Activated T-cell treated with anti-CD3 and anti-CD28 coated beads, Interleukin-2, amount 50 U/mL, for 72 hours (primary cell): ENCODE data around the gene SMIM17. TPM values are rescaled to one million over a fixed set of nuclear protein-coding genes. Genes with fewer than 3 reads are reported as not detected.

Experiments
- ATAC-seq, 2 donors: fragments of 150-1000 bp; cut with Tn5 transposase; replicated peaks in 1 of 2; 2 replicates each; pipeline ENCODE4 v1.10.0; 2021; ENCODE audit warnings: moderate library complexity in 2 of 2, mild to moderate bottlenecking in 1 of 2
- DNase-seq, 2 donors: peaks; one replicate each; pipeline ENCODE4 v3.0.0; 2021 to 2022; ENCODE audit warnings: mixed read lengths in 1 of 2
- H3K27ac Mint-ChIP-seq: one replicate; pipeline ENCODE4 v1.8.0; 2022; ENCODE audit warnings: mild to moderate bottlenecking, moderate library complexity, mixed read lengths
- H3K27me3 Mint-ChIP-seq: one replicate; pipeline ENCODE4 v1.8.0; 2022; ENCODE audit warnings: low read depth, mixed read lengths
- H3K36me3 Mint-ChIP-seq, 2 donors: one replicate each; pipeline ENCODE4 v1.8.0; 2022; ENCODE audit warnings: mixed read lengths in 2 of 2, mild to moderate bottlenecking in 1 of 2; ENCODE audit not compliant: insufficient read depth in 2 of 2
- H3K4me1 Mint-ChIP-seq: one replicate; pipeline ENCODE4 v1.8.0; 2022; ENCODE audit warnings: low read depth, mixed read lengths
- H3K4me3 Mint-ChIP-seq, 2 donors: one replicate each; pipeline ENCODE4 v1.8.0; 2022; ENCODE audit warnings: mild to moderate bottlenecking in 2 of 2, mixed read lengths in 2 of 2, moderate library complexity in 2 of 2
- H3K9me3 Mint-ChIP-seq, 2 donors: one replicate each; pipeline ENCODE4 v1.8.0; 2022; ENCODE audit warnings: mixed read lengths in 2 of 2
- total RNA-seq, 2 donors: library from RNA; stranded (reverse); gene quantifications; one replicate each; pipeline ENCODE4 v1.2.3, GENCODE V29; 2022

Gene SMIM17
- total RNA-seq, 2 donors from 2014 or later: 0.35 to 0.36 TPM

- H3K27ac Mint-ChIP-seq: no peak overlapping the region
- H3K4me3 Mint-ChIP-seq: no peak overlapping the region
- H3K27me3 Mint-ChIP-seq: no peaks in the 10 kb centered on the region
- H3K4me1 Mint-ChIP-seq: no peaks in the 10 kb centered on the region
- peaks cover 8 to 19% of the 10 kb centered on the region in 2 donors for H3K9me3 Mint-ChIP-seq
- no peak for DNase-seq
- ATAC-seq: no peak
- H3K36me3 Mint-ChIP-seq: peaks cover 5 to 21% of the 10 kb centered on the region in 2 donors
These were observed 56.6 kb downstream of the SMIM17 start for GRCh38 chr19:56699552-56699951.

- H3K27me3 Mint-ChIP-seq: no peaks in the 10 kb centered on the region
- no peak overlapping the region for H3K4me3 Mint-ChIP-seq
- no peak overlapping the region for H3K27ac Mint-ChIP-seq
- DNase-seq (no peak), ATAC-seq (no peak)
- no peaks in the 10 kb centered on the region for H3K4me1 Mint-ChIP-seq
- H3K9me3 Mint-ChIP-seq: peaks cover 17 to 26% of the 10 kb centered on the region in 2 donors
- H3K36me3 Mint-ChIP-seq: peaks cover 5 to 21% of the 10 kb centered on the region in 2 donors
These were observed 58.9 kb downstream of the SMIM17 start for GRCh38 chr19:56701895-56702294.

- Mint-ChIP-seq H3K27me3 (no peaks in the 10 kb centered on the region), H3K36me3 (peaks cover 10 to 21% of the 10 kb centered on the region in 2 donors), H3K9me3 (peaks cover 30 to 33% of the 10 kb centered on the region in 2 donors), H3K27ac (no peak overlapping the region), H3K4me1 (no peaks in the 10 kb centered on the region), H3K4me3 (no peak overlapping the region)
- DNase-seq: no peak
- ATAC-seq: no peak
These were observed 63.0 kb downstream of the SMIM17 start for GRCh38 chr19:56705939-56706338.

Other genes starting within 250 kb of the SMIM17 start
- gene ZNF582, start 249.6 kb upstream of the SMIM17 start, total RNA-seq: 1 to 10 TPM; 2.5 to 3.7 TPM
- gene ZNF583, start 238.8 kb upstream of the SMIM17 start, total RNA-seq: 1 to 10 TPM; 2.3 to 2.7 TPM
- gene ZNF667, start 165.8 kb upstream of the SMIM17 start, total RNA-seq: 1 to 10 TPM; 1.5 to 4.6 TPM
- gene ZNF471, start 135.3 kb upstream of the SMIM17 start, total RNA-seq: 1 to 10 TPM in 1 of 2 donors, under 1 TPM in 1; 0.76 to 1.4 TPM
- gene ZFP28, start 104.2 kb upstream of the SMIM17 start, total RNA-seq: 1 to 10 TPM; 3.3 to 5.7 TPM
- gene ZNF470, start 75.7 kb upstream of the SMIM17 start, total RNA-seq: 1 to 10 TPM; 4.0 to 4.5 TPM
- 1 to 10 TPM; 5.8 to 6.9 TPM for gene ZNF71, start 47.9 kb upstream of the SMIM17 start, total RNA-seq
- 1 to 10 TPM in 1 of 2 donors, under 1 TPM in 1; 0.53 to 1.3 TPM for gene ZNF835, start 28.6 kb downstream of the SMIM17 start, total RNA-seq
- gene PEG3, start 197.6 kb downstream of the SMIM17 start, total RNA-seq: under 1 TPM; 0.05 to 0.12 TPM
- not detected for gene ZIM2, start 197.6 kb downstream of the SMIM17 start, total RNA-seq